GM18873 (cell line): ENCODE measurements around the gene TRMT112.

Experiments
- ATAC-seq: cut with Tn5 transposase; IDR thresholded peaks from one replicate; pipeline ENCODE4 v1.9.1; 2021; ENCODE audit warnings: mild to moderate bottlenecking, moderate library complexity, moderate number of reproducible peaks; ENCODE audit not compliant: unreplicated experiment, low FRiP score

Gene TRMT112

DNA sequence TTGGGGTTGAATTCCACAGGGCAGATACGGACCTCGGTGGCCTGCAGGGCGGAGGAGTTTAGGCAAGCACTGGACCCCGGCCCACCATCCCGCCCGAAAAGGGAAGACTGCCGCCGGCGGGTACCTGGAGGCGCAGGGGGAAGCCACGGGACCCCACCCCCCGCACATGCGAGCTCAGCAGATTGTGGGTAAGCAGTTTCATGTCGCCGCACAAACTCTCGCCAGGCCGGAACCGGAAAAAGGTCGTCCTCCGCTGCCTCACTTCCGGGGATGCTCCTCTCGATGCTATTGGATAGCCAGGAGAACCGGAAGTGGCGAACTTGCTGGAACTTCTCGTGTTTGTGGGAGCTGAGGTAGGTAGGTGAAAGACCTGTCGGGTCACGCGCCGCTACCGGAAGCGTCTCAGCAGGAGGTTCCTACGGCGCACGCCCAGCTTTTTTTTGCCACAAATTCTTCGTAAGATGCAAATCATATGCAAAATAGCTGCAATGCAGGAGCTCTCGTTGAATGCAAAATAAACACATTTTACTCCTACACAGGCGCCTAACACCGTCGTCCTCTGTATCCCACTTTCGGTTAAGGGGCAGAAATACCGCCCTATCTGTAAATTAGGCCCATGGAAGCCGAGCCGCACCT is at the start of gene TRMT112:
TSS of gene TRMT112 (minus strand) at position 235 of the 636 bp plus-strand sequence. CDS start at position 202, 33 bp downstream.
- peak; percentile 51 for ATAC-seq

DNA sequence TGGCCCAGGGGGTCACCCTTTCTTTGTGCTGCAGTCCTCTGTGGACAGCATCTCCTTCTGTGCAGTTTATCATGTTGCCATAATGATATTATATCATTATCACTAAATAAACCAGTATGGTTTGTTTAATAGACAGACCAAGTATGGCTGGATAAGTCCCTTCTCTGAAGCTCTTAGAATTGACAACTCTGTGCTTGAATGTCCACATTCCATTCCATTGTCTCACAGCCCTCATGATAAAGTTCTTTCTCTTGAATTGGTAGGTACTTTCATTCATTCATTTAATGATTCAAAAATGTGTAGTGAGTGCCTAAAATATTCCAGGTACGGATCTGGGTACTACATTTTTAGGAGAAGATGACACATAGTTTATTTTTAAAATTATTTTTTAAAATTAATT is 49.4 kb upstream of the TRMT112 start:
- ATAC-seq, result no peak

DNA sequence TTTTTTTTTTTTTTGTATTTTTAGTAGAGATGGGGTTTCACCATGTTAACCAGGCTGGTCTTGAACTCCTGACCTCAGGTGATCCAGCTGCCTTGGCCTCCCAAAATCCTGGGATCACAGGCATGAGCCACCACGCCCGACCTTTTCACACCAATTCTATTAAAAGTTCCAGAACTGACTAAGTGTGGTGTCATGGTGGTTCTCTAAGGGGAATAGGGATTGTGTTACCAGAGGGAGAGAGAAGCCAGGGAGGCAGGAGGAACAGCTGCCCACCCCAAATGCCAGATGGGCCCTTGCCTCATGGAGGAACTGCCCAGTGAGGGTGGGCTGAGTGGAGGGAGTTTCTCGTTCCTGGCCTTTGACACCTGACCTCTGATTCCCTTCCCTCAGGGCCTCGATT is 47.6 kb upstream of the TRMT112 start:
- no peak for ATAC-seq

DNA sequence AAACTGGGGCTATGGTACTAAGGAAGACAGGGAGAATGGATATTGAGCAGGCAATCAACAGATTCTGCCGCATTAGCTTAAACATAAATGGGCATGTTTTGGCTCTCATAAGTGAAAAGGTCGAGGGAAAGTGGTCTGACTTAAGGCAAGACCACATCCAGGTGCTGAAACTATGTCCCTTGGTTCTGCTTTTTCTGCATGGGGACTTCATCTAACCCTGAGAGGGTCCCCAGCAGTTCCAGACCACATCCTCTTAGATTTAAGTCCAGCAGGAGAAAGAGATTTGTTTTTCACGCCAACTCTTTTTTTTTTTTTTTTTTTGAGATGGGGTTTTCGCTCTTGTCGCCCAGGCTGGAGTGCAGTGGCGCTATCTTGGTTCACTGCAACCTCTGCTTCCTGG is 47.1 kb upstream of the TRMT112 start:
- no peak for ATAC-seq

DNA sequence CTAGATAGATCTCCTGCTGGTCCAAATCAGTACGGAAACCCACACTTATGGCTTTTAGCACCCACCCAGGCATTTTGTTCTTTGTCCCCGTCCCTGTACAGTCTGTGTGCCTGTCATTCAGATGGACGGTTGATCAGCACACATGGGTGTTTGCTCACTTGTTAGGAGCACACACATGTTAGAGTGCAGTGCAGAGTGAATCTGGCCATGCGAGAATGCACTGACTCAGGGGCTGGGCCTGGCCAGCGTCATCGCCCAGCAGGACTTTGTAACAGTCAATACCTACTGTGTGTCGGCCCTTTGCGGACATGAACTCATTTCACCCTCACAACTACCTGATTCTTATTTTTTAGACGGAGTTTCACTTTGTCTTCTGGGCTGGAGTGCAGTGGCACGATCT is 45.0 kb upstream of the TRMT112 start:
- no peak for ATAC-seq

DNA sequence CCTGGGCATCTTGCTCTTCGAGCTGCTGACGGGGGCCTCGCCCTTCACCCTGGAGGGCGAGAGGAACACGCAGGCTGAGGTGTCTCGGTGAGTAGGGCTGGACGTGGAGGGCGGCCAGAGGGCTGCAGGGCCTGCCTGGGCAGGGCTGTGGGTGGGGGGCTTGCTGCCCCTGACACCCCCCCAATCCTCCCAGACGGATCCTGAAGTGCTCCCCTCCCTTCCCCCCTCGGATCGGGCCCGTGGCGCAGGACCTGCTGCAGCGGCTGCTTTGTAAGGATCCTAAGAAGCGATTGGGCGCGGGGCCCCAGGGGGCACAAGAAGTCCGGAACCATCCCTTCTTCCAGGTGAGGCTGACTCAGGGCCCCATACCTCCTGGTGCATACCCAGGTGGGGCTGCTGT is 44.3 kb upstream of the TRMT112 start:
- no peak for ATAC-seq

DNA sequence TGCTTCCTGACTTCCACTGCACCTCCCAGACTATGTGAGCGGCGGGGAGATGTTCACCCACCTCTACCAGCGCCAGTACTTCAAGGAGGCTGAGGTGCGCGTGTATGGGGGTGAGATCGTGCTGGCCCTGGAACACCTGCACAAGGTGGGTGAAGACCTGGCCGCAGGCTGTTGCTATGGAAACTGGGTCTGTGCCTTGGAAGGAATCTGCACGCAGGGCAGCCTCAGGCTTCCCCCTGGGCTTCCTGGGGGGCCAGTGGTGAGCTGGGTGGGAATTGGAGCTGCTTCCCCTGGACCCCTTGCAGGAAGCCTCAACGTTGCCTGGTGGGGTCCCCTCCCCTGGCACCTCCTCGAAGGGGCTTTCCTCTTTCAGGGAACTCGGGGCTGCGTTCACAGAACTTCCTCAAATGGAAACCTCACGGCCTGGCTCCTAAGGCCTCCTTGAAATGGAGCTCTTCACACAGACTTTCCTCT is 43.1 kb upstream of the TRMT112 start:
- ATAC-seq, result no peak

DNA sequence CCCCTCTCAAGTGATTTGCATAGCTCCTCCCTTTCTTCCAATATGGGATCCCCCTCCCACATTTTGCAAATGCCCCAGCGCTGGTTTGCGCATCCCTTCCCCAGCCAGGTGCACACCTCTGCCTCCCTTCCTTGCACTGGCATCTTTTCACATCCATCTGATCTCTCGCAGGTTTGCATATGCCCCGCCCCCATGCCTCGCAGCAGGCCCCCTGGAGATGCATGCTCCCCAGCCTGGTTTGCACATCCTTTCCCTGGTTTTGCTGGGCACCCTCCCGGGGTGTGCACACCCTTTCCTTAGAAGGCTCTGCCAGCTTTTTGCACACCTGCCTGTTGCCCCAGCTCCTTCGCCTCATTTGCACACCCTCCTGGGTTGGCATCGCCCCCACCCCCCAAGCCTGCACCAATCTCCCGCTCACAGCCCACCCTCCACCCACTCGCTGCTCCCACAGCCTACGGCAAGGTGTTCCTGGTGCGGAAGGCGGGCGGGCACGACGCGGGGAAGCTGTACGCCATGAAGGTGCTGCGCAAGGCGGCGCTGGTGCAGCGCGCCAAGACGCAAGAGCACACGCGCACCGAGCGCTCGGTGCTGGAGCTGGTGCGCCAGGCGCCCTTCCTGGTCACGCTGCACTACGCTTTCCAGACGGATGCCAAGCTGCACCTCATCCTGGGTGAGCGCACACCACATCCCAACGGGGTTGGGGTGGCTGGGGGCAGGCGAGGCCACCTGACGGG is 42.5 kb upstream of the TRMT112 start:
- ATAC-seq, result no peak

DNA sequence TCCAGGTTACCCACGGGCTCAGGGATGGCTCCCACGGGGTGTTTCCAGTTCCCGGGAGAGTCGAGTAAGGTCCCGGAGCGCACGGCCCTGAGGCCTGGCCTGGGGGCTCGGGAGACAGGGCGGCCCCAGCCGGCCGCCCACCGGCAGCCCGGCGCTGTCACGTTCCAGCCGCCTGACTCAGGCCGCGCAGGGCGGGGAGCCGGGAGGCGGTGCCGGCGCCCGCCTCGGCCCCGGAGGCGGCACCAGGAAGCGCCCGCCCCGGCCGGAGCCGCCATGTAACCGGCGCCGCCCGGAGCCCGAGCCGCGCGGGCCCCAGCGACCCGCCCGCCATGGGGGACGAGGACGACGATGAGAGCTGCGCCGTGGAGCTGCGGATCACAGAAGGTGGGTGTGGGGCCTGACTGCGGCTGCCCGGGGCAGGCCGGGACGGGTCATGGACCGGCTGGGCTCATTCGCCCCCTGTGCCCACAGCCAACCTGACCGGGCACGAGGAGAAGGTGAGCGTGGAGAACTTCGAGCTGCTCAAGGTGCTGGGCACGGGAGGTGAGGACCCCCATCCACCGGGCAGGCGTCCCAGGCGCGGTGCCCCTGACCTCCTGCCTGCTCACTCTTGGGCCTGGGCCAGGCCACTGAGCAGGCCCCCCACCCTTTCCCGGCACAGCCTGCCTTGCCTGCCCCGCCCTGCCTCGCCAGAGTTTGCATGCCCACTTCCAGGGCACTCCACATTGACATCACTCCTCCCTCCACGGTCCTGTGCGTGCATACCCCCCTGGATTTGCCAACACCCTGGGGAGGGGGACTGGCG is 41.8 kb upstream of the TRMT112 start, which contains the start of gene RPS6KA4:
TSS of gene RPS6KA4 (plus strand) at position 256 of the 805 bp plus-strand sequence. CDS start at position 330, 74 bp downstream.
- ATAC-seq, result no peak

DNA sequence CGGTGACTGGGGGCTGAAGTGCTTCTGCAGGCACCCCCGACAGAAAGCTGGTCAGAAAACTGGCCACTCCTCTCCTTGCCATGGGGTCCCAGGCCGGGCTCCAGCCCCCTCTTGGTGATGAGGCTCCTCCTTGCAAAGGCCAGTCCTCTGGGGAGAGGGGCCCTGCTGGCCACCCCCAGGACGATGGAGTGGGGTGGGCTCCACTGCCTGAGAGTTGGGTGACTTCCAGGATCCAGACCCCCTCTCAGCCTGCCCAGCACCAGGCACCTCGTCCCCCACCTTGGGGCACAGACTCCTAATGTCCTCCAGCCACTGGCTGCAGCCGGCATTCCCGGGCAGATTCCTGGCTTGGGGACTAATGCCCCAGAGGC is 41.2 kb upstream of the TRMT112 start:
- ATAC-seq, result no peak

DNA sequence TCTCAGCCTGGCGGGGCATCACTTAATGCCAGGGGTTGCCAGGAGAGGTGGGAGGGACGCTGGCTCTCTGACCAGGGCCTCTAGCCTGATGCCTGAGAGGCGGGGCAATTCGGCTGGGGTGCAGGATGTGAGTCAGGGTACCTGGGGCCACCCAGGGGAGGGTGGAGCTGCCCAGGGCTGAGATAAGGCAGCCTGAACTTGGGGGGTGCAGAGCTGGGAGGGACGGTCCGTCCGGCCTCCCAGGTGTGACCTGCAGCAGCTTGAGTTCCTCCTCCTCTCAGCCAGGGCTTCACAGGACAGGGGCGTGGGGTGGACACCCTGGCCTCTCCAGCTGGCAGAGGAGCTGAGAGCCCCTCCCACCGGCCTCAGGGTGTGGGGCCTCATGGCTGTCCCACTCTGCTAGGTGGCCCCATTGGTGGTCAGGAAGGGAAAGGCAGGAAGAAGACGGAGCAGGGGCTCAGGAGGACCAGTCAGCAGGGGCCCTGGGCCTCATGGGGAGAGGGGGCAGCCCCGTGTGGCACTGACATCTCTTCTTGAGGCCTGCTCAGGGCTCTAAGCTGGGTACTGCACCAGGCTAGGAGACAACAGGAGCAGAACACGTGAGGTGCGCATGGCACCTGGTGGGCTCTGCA is 40.7 kb upstream of the TRMT112 start:
- ATAC-seq, result no peak

DNA sequence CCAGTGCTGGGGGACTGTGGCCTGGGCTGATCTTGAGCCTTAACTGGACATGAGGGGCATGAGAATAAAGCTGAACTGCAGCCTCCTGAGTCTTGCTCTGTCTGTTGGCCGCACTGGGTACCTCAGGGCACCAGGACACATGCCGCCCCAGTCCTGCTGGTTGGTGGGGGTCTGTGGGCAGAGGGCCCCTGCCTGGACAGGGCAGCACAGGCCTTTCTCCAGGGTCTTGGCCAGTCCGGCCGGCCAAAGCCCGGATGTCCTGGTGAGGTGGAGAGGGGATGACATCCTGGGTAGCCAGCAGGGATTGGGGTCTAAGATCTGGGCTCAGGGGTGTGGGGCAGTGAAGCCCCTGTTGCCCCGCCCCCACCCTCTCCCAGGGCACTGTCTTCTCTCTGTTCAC is 40.1 kb upstream of the TRMT112 start:
- no peak for ATAC-seq

DNA sequence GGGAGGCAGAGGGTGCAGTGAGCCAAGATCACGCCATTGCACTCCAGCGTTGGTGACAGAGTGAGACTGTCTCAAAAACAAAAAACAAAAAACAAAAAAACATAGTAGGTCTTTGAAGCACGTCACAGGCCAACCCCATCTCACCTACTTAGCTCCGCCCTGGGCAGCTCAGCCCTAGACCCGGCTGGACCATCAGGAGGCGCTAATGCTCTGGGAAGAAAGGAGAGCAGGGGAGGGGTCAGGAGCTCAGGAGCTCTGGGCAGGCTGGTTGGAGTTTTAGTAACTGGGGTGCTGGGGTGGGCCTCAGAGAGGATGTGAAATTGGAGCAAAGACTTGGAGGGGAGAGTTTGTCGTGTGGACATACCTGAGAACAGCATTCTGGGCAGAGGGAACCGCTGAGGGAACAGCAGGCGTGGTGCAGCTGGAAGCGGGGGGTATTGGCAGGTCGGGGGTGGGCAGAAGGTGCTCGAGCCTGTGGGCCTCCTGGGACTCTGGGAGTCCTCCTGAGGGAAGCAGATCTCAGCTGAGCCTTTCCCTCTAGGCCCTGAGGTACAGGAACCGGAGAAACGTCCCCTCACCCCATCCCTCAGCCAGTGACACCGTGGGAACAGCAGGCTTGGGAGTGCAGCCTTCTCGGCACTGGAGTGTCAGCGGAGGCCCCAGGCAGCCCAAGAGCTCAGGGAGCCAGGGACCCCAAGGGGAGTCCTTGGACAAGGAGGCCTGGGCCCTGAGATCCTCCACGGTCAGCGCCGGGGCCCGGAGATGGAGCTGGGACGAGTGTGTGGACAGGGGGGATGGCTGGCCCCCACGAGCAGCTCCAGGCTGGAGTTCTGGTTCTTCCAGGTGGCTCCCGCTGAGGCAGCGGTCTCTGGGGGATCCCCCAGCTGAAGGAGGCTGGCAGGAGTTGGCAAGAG is 39.4 kb upstream of the TRMT112 start:
- no peak for ATAC-seq

DNA sequence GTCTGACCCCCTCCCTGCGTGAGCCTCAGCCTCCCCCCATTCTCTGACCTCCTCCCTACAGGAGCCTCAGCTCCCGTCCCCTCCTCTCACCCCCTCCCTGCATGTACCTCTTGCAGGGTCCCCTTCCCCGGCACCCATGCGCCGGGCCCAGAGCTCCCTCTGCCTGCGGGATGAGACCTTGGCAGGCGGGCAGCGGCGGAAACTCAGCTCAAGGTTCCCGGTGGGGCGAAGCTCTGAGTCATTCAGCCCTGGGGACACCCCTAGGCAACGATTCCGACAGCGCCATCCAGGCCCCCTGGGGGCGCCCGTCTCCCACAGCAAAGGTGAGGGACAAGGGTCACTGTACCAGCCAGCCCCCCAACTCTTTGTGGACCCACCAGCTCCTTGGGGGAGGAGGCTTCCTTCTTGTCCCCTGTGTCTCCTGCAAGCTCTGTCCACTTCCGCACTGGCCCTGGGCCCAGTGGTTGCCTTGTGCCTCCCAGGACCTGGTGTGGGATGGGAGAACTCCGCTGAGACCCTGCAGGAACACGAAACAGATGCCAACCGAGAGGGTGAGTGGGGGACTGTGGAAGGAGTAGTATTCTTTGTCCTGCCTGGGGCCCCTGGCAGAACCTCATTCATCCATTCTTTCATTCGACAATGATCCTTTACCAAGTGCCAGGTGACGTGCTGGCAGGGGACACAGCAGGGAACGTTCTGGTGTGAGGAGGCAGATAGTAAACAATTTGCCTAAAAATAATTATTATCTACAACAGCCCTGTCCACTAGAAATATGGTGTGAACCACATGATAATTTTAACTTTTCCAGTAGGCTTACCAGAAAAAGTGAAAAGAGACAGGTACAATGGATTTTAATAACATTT is 38.0 kb upstream of the TRMT112 start:
- no peak for ATAC-seq

DNA sequence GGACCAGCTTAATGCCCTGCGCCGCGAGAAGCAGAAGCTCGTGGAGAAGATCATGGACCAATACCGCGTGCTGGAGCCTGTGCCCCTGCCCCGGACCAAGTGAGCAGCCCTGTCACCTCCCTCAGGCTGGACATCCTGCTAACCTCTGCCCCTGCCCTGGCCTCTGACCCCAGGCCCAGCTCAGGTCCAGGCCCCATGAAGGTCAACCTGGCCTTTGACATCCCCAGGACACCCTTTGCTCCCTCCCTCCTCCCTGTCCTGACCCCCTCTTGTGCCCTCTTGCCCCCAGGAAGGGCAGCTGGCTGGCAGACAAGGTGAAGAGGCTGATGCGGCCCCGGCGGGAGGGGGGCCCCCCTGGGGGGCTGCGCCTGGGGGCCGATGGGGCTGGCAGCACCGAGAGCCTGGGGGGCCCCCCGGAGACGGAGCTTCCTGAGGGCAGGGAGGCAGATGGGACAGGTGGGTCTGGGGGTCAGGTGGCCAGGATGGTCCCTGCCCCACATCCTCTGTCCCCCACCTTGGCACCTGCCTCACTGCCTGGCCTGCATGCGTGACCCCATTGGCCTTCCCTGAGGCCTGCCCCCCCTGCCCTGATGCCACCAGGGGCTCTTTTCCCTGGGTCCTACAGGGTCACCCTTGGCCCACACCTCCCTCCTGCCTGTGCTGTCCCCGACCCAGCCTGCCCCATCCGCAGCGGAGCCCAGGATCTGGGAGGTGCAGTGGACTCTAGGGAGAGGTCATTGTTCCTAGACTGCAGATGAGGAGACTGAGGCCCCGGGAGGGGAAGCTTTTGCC is 36.6 kb upstream of the TRMT112 start:
- no peak for ATAC-seq

DNA sequence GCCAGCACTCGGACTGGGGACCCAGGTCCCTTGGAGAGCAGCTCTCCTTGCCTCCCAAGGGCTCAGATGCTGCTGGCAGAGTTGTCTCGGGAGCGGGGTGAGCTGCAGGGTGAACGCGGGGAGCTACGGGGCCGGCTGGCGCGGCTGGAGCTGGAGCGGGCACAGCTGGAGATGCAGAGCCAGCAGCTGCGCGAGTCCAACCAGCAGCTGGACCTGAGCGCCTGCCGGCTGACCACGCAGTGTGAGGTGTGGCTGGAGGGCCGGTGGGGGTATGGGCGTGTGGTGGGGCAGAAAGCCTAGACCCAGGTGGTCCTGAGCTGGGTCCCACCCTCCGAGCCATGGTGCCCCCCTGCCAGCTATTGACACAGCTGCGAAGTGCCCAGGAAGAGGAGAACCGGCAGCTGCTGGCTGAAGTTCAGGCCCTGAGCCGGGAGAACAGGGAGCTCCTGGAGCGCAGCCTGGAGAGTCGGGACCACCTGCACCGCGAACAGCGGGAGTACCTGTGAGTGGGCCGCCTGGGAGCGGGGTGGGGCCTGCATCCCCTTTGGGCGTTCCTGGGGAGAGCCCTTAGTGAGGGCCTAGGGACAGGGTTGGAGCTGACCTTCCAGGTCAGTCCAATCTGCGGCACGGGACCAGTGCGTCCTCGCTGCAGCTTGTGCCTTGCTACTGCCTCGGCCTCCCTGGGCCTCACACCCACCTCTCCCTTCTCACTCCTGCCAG is 35.8 kb upstream of the TRMT112 start:
- no peak for ATAC-seq
